Peyer's patch (tissue), 4 donors: ENCODE results near the gene SUPT3H.

Experiments
- CTCF ChIP-seq, 6 experiments: fragments of 450-650 bp in 4 of 6; fragments of 200-600 bp in 2 of 6; sonication (generic) in 1 of 6; IDR thresholded peaks; one replicate each; pipeline ENCODE4 v1.5.1; 2017 to 2019; ENCODE audit warnings: antibody characterized with exemption in 6 of 6, mild to moderate bottlenecking in 3 of 6, moderate library complexity in 1 of 6
- POLR2A ChIP-seq, 2 donors: fragments of 450-650 bp; IDR thresholded peaks; one replicate each; pipeline ENCODE4 v1.5.1; 2017; ENCODE audit warnings: antibody characterized with exemption in 2 of 2, mild to moderate bottlenecking in 2 of 2, moderate library complexity in 2 of 2

- no peak for TF ChIP-seq CTCF (IDR thresholded peaks at IDR 0.05)
- no peak for TF ChIP-seq POLR2A (IDR thresholded peaks at IDR 0.05)
Observed at GRCh38 chr6:45160305-45160704, 217.4 kb downstream of the SUPT3H start.
